DMS53 (cell line): ENCODE results near the gene OLR1.
"Not testable (repeated sequence)": the region's sequence is repeated elsewhere in the genome, so short reads cannot be mapped to it uniquely, and the experiment has no call there.

ENCODE experiments used
- DNase-seq: peaks from one replicate; lab custom pipeline; 2025; lab: John Stamatoyannopoulos, UW

OLR1 gene

GRCh38 chr12:10171973-10172728 lies at the start of gene OLR1:
Gene OLR1 (minus strand): TSS chr12:10172132. CDS start chr12:10172077, 55 bp downstream.
- no peak for DNase-seq

- DNase-seq = no peak
These were observed 48.6 kb upstream of the OLR1 start for GRCh38 chr12:10220398-10221077.

- no peak for DNase-seq
These were observed 46.1 kb upstream of the OLR1 start for GRCh38 chr12:10218021-10218420.

GRCh38 chr12:10215946-10216345 lies 44.0 kb upstream of the OLR1 start:
- not testable (repeated sequence) for DNase-seq

GRCh38 chr12:10215436-10215835 lies 43.5 kb upstream of the OLR1 start:
- no peak for DNase-seq

- DNase-seq = no peak
These were observed 42.9 kb upstream of the OLR1 start for GRCh38 chr12:10214895-10215267.

- peak; percentile 60 for DNase-seq
These were observed 42.4 kb upstream of the OLR1 start for GRCh38 chr12:10214136-10214894.

GRCh38 chr12:10213168-10214135 lies 41.5 kb upstream of the OLR1 start:
- DNase-seq = peak; percentile 92

- DNase-seq = peak; percentile 96
These were observed 40.8 kb upstream of the OLR1 start, which contains the start of gene GABARAPL1 for GRCh38 chr12:10212739-10213131. Gene GABARAPL1 (plus strand): TSS chr12:10212877. CDS start chr12:10213130, 253 bp downstream.

GRCh38 chr12:10211940-10212738 lies 40.2 kb upstream of the OLR1 start:
- peak; percentile 100 for DNase-seq

- DNase-seq = peak; percentile 60
These were observed 39.4 kb upstream of the OLR1 start for GRCh38 chr12:10211101-10211939.

GRCh38 chr12:10210225-10210624 lies 38.3 kb upstream of the OLR1 start:
- no peak for DNase-seq

GRCh38 chr12:10207136-10207535 lies 35.2 kb upstream of the OLR1 start:
- DNase-seq = no peak

- DNase-seq = no peak
These were observed 33.4 kb upstream of the OLR1 start for GRCh38 chr12:10205220-10205807.

GRCh38 chr12:10204495-10204894 lies 32.6 kb upstream of the OLR1 start:
- not testable (repeated sequence) for DNase-seq

- no peak for DNase-seq
These were observed 25.9 kb upstream of the OLR1 start for GRCh38 chr12:10197879-10198278.

- DNase-seq = no peak
These were observed 24.3 kb upstream of the OLR1 start for GRCh38 chr12:10196210-10196609.

- DNase-seq = no peak
These were observed 22.3 kb upstream of the OLR1 start for GRCh38 chr12:10194160-10194670.

GRCh38 chr12:10191865-10192264 lies 19.9 kb upstream of the OLR1 start:
- no peak for DNase-seq
